Measurements from ENCODE around the gene SFXN5. TPM values are rescaled to one million over a fixed set of nuclear protein-coding genes. Genes with fewer than 3 reads are reported as not detected.

Gene SFXN5
- total and polyA plus RNA-seq, 3 donors from 2014 or later: 24.0 to 32.2 (median 25.4) TPM

- no peak for DNase-seq
- WGBS, 2 donors: 68 to 75% methylated on average over 9 to 12 of the region's 12 CpGs
- Histone ChIP-seq H3K4me1 (peaks cover 19% of the 10 kb centered on the region), H3K36me3 (ENCODE audit: low read depth, missing control alignments) (no peaks in the 10 kb centered on the region), H3K27ac (no peak overlapping the region), H3K9me3 (no peaks in the 10 kb centered on the region), H3K4me3 (no peak overlapping the region), H3K27me3 (no peaks in the 10 kb centered on the region)
- intact Hi-C loops (cut with DNase I; ENCODE audit: low total_unique reads): no loop called here
- no peak for TF ChIP-seq POLR2A (IDR thresholded peaks at IDR 0.05)
- TF ChIP-seq, protein P1, sequence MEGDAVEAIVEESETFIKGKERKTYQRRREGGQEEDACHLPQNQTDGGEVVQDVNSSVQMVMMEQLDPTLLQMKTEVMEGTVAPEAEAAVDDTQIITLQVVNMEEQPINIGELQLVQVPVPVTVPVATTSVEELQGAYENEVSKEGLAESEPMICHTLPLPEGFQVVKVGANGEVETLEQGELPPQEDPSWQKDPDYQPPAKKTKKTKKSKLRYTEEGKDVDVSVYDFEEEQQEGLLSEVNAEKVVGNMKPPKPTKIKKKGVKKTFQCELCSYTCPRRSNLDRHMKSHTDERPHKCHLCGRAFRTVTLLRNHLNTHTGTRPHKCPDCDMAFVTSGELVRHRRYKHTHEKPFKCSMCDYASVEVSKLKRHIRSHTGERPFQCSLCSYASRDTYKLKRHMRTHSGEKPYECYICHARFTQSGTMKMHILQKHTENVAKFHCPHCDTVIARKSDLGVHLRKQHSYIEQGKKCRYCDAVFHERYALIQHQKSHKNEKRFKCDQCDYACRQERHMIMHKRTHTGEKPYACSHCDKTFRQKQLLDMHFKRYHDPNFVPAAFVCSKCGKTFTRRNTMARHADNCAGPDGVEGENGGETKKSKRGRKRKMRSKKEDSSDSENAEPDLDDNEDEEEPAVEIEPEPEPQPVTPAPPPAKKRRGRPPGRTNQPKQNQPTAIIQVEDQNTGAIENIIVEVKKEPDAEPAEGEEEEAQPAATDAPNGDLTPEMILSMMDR (IDR thresholded peaks at IDR 0.05): no peak
Measured at GRCh38 chr2:72985891-72986683, 85.4 kb downstream of the SFXN5 start.

- intact Hi-C loops (cut with DNase I; ENCODE audit: low total_unique reads): no loop called here
- Histone ChIP-seq H3K9me3 (no peaks in the 10 kb centered on the region), H3K27ac (no peak overlapping the region), H3K4me1 (peaks cover 19% of the 10 kb centered on the region), H3K27me3 (no peaks in the 10 kb centered on the region), H3K36me3 (ENCODE audit: low read depth, missing control alignments) (no peaks in the 10 kb centered on the region), H3K4me3 (no peak overlapping the region)
- WGBS, 2 donors: 99 to 100% methylated on average over 3 to 5 of the region's 5 CpGs
- TF ChIP-seq, protein P1 (IDR thresholded peaks at IDR 0.05): no peak
- TF ChIP-seq POLR2A (IDR thresholded peaks at IDR 0.05): no peak
- no peak for DNase-seq
Measured at GRCh38 chr2:72985136-72985535, 86.4 kb downstream of the SFXN5 start.

DNA sequence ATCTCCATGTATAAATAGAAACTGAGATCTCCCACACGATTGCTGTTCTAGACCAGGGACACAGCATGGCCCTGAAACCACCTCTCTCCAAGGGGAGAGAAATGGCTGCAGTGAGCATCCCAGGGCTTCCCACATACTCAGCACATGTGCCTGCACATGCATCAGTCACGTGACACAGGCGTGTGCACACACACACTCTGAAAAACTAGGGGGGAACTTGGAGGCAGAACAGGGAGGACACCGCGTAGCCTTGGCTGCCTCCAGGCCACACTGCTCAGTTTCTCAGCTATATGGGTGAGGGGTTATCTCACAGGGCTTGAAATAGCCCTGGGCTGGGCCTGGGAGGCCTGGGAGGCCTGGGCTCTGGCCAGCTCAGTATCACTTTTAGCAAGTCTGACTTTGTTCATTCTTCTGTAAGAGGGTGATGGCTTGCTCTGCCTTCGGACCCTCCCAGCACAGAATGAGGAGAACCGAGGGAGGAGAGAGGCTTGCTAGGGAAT lies 87.3 kb downstream of the SFXN5 start:
- TF ChIP-seq, protein P1 (IDR thresholded peaks at IDR 0.05): no peak
- no peak for TF ChIP-seq POLR2A (IDR thresholded peaks at IDR 0.05)
- intact Hi-C loops (cut with DNase I; ENCODE audit: low total_unique reads): no loop called here
- 40 to 49% methylated on average over 7 of the region's 7 CpGs for WGBS, 2 donors
- Histone ChIP-seq H3K27me3 (no peaks in the 10 kb centered on the region), H3K4me1 (peaks cover 19% of the 10 kb centered on the region), H3K9me3 (no peaks in the 10 kb centered on the region), H3K27ac (no peak overlapping the region), H3K4me3 (no peak overlapping the region), H3K36me3 (ENCODE audit: low read depth, missing control alignments) (no peaks in the 10 kb centered on the region)
- peak; percentile 63 for DNase-seq

DNA sequence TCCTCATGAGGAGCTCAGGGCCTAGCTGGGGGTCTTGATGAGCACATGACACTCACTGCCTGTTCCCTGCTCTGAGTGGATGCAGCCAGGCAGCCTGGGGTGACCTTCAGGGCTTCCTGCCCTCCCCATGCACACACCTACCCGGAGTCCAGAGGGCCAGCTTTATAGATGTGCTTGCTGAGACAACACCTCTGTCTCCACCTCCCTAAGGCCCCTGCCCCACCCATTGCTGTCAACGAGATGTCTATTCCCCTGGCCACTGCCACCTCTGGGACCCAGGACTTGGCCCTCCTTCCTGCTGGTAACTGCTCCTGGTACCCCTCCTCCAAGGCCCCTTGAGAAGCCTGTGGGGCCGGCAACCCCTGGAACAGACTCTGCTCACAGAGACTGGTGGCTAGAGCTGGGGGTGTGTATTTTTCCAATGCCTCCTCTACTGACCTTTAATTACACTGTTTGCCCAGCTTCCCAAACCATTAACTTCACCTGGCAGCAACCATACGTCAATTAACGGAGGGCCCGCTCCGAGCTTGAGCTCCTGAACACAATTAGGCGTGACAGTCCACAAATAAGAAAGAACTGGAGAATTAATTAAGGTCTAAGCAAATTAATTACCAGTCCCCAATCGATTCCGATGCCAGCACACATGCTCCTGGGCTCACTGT lies 87.9 kb downstream of the SFXN5 start:
- Histone ChIP-seq H3K4me3 (no peak overlapping the region), H3K4me1 (peaks cover 19% of the 10 kb centered on the region), H3K27me3 (no peaks in the 10 kb centered on the region), H3K9me3 (no peaks in the 10 kb centered on the region), H3K36me3 (ENCODE audit: low read depth, missing control alignments) (no peaks in the 10 kb centered on the region), H3K27ac (no peak overlapping the region)
- DNase-seq: no peak
- intact Hi-C loops (cut with DNase I; ENCODE audit: low total_unique reads): no loop called here
- 87 to 92% methylated on average over 9 to 10 of the region's 10 CpGs for WGBS, 2 donors
- TF ChIP-seq POLR2A (IDR thresholded peaks at IDR 0.05): no peak
- TF ChIP-seq, protein P1 (IDR thresholded peaks at IDR 0.05): no peak

Data from testis (tissue), 3 donors.